ENCODE results near the gene B3GALNT2.

B3GALNT2 gene

DNA sequence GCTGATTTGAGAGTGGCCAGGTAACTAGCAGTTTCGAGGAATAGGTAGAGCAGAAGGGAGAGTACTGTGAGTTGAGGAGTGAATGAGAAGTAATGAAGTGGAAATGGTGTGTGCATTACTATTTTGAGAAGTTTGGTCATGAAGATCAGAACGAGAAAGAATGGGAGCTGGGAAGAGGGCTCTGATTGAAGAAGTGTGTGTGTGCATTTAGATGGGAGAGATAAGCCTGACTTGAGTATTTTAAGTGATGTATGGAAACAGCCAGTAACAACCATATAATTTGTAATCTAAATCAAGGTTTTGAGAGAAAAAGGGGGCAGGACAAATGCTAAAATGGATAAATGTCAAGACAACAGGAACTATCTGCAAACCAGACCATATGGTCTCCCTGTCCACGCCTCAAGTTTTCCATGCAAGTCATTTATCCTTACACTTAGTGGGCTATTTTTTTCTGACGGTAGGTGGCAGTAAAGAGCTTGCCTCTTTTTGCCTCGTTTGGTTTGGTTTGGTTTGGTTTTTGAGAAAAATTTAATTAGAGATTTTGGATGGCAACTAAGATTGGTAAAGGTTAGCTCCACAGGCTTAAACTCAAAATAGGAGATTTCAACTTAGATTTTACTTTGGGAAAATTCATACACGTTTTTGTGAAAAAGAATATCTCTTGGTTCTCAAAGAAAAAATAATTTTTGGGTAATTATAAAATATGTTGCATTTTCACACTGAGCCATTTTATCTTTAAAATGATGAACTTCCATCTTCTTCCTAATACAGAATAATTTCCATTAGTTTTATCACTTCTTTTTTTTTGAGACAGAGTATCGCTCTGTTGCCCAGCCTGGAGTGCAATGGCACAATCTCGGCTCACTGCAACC is 9.5 kb upstream of the B3GALNT2 start:
- H3K27me3 ChIP-seq (ENCODE audit: insufficient read depth, insufficient read length) = no peaks in the 10 kb centered on the region
- H3K4me1 ChIP-seq (ENCODE audit: insufficient read depth, insufficient read length) = no peaks in the 10 kb centered on the region
- DNase-seq (ENCODE audit: low read depth, low spot score) = peak; percentile 71
- no peak overlapping the region for H3K9ac ChIP-seq (ENCODE audit: insufficient read length, low read depth)
- no peak overlapping the region for H3K4me3 ChIP-seq (ENCODE audit: insufficient read length, low read depth)
- no peaks in the 10 kb centered on the region for H3K36me3 ChIP-seq (ENCODE audit: insufficient read depth, insufficient read length, low read length)
- no peak for TF ChIP-seq YY1 (IDR thresholded peaks at IDR 0.05; ENCODE audit: insufficient read depth, insufficient read length)
- TF ChIP-seq SUZ12 (IDR thresholded peaks at IDR 0.05; ENCODE audit: extremely low read depth, insufficient read depth, insufficient read length) = no peak
- TF ChIP-seq ZNF274 (IDR thresholded peaks at IDR 0.05; ENCODE audit: low read depth, low read length) = no peak
- no peaks in the 10 kb centered on the region for H3K9me3 ChIP-seq (ENCODE audit: insufficient read depth, low read length)

DNA sequence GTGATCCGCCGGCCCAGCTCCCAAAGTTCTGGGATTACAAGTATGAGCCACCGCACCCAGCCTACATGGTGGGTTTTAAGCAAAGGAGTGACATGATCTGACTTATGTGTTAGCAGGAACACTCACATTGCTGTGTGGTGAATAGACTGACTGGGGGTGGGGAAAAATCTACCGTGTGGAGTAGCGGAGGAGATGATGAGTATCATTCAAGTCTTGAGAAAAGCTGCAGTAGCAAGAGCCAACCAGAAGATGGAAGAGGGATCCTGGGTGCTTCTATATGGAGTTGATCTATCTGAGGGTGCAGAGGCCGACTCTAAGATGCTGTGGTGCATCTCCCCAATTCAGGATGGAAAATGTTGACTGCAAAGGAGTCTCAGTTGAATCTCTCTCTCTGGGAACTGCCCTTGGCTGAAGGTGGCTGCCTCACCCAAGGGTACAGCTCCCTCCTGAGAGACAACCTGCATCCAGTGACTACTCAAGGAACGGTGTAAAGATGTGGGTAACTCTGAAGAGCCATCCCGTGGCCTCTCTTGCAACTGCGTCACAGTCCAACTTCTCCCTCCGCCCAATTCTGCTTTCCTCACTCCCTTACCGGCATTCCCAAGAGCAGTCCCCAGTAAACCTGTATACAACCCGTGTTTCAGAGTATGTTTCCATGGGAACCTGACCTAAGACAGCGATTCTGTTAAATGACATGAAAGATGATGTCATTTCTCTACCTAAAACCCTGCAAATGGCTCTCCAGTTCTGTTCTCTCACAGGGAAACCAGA is 7.4 kb upstream of the B3GALNT2 start:
- no peaks in the 10 kb centered on the region for H3K9me3 ChIP-seq (ENCODE audit: insufficient read depth, low read length)
- TF ChIP-seq YY1 (IDR thresholded peaks at IDR 0.05; ENCODE audit: insufficient read depth, insufficient read length) (no peak), ZNF274 (IDR thresholded peaks at IDR 0.05; ENCODE audit: low read depth, low read length) (no peak)
- no peak for DNase-seq (ENCODE audit: low read depth, low spot score)

DNA sequence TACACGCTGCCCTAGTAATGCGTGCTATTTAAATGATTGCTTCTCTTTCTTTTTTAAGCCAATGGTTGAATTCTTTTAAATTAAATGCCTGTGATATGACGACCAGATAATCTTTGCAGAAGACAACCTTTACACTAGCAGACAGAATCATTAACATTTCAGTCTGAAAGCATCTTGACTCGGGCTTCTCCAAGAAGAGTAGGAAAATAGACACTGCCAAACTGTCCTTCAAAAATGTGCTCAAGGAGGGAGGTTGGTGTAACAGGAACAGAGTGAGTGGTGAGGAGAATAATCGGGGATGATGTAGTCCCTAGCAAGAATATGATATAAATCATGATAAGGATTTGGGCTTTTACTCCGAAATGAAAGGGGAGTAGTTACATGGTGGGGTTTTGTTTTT is 6.6 kb upstream of the B3GALNT2 start:
- no peaks in the 10 kb centered on the region for H3K9me3 ChIP-seq (ENCODE audit: insufficient read depth, low read length)
- H3K9ac ChIP-seq (ENCODE audit: insufficient read length, low read depth) = no peak overlapping the region
- no peaks in the 10 kb centered on the region for H3K27me3 ChIP-seq (ENCODE audit: insufficient read depth, insufficient read length)
- H3K36me3 ChIP-seq (ENCODE audit: insufficient read depth, insufficient read length, low read length) = no peaks in the 10 kb centered on the region
- H3K4me1 ChIP-seq (ENCODE audit: insufficient read depth, insufficient read length) = no peaks in the 10 kb centered on the region
- no peak for DNase-seq (ENCODE audit: low read depth, low spot score)
- TF ChIP-seq ZNF274 (IDR thresholded peaks at IDR 0.05; ENCODE audit: low read depth, low read length) (no peak), YY1 (IDR thresholded peaks at IDR 0.05; ENCODE audit: insufficient read depth, insufficient read length) (no peak), SUZ12 (IDR thresholded peaks at IDR 0.05; ENCODE audit: extremely low read depth, insufficient read depth, insufficient read length) (no peak)
- H3K4me3 ChIP-seq (ENCODE audit: insufficient read length, low read depth) = no peak overlapping the region

More for the DNA sequence above, 7.4 kb upstream of the B3GALNT2 start:
- Histone ChIP-seq H3K36me3 (ENCODE audit: insufficient read depth, insufficient read length, low read length) (no peaks in the 10 kb centered on the region), H3K4me1 (ENCODE audit: insufficient read depth, insufficient read length) (no peaks in the 10 kb centered on the region), H3K9ac (ENCODE audit: insufficient read length, low read depth) (no peak overlapping the region), H3K4me3 (ENCODE audit: insufficient read length, low read depth) (no peak overlapping the region), H3K27me3 (ENCODE audit: insufficient read depth, insufficient read length) (no peaks in the 10 kb centered on the region)

DNA sequence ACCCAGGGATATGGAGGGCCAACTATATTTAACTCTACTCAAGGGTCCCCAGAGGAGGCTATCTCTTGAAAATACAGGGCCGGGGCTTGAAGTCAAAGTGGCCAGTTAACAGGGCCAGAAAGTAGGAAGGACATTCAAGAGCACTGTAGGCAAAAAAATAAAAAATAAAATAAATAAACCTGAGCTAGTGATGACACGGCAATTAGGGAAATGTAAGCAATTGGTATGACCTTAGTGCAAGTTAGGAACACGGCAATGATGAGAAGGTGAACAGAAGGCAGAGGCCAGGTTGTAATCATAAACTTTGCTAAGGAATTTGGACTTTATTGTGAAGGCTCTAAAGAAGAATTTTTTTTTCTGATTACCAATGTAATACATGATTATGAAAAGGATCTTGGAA is 3.4 kb upstream of the B3GALNT2 start:
- no peak for DNase-seq (ENCODE audit: low read depth, low spot score)
- Histone ChIP-seq H3K27me3 (ENCODE audit: insufficient read depth, insufficient read length) (no peaks in the 10 kb centered on the region), H3K4me3 (ENCODE audit: insufficient read length, low read depth) (no peak overlapping the region), H3K36me3 (ENCODE audit: insufficient read depth, insufficient read length, low read length) (no peaks in the 10 kb centered on the region), H3K9me3 (ENCODE audit: insufficient read depth, low read length) (no peaks in the 10 kb centered on the region), H3K4me1 (ENCODE audit: insufficient read depth, insufficient read length) (no peaks in the 10 kb centered on the region), H3K9ac (ENCODE audit: insufficient read length, low read depth) (no peak overlapping the region)
- no peak for TF ChIP-seq YY1 (IDR thresholded peaks at IDR 0.05; ENCODE audit: insufficient read depth, insufficient read length)
- TF ChIP-seq SUZ12 (IDR thresholded peaks at IDR 0.05; ENCODE audit: extremely low read depth, insufficient read depth, insufficient read length) = no peak
- TF ChIP-seq ZNF274 (IDR thresholded peaks at IDR 0.05; ENCODE audit: low read depth, low read length) = no peak

DNA sequence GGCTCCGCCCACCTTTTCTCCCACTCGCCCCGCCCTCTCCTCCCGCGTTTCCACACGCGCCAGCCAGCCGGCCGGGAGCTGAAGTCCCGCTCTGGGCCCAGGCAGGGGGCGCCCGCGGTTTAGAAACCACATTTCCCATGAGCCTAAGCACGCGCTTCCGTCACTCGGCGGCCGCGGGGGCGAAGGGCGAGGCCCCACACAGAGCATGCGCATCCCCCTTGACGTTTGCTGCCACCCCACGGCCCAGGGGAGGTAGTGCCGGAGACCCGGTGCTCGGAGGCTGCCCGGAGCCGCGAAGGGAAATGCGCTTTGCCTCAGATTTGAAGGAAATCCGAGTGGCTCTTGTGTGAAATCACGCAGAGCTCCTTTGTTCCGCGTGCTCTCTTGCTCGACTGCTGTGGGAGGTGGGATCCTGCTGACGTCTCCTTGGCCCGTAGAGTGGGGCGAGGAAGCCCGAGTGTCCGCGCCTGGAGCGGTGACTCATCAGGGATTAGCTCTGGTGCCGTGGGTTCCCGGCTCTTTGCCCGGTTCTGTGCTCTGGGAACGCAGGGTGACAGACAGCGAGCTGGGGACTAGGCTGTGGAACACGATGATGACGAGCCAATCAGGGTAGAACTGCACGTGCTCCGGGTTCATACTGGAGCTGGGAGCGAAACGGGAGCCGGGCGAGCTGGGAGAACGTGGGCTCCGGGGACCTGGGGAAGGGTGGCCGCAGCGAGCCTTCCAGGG is 406 bp upstream of the B3GALNT2 start:
- H3K27me3 ChIP-seq (ENCODE audit: insufficient read depth, insufficient read length) = no peaks in the 10 kb centered on the region
- peaks cover 4% of the 10 kb centered on the region for H3K36me3 ChIP-seq (ENCODE audit: insufficient read depth, insufficient read length, low read length)
- peak overlapping the region; percentile 99 for H3K9ac ChIP-seq (ENCODE audit: insufficient read length, low read depth)
- DNase-seq (ENCODE audit: low read depth, low spot score) = peak; percentile 100
- H3K4me1 ChIP-seq (ENCODE audit: insufficient read depth, insufficient read length) = no peaks in the 10 kb centered on the region
- no peak for TF ChIP-seq YY1 (IDR thresholded peaks at IDR 0.05; ENCODE audit: insufficient read depth, insufficient read length)
- no peak for TF ChIP-seq ZNF274 (IDR thresholded peaks at IDR 0.05; ENCODE audit: low read depth, low read length)
- TF ChIP-seq SUZ12 (IDR thresholded peaks at IDR 0.05; ENCODE audit: extremely low read depth, insufficient read depth, insufficient read length) = no peak
- H3K4me3 ChIP-seq (ENCODE audit: insufficient read length, low read depth) = peak overlapping the region; percentile 98
- no peaks in the 10 kb centered on the region for H3K9me3 ChIP-seq (ENCODE audit: insufficient read depth, low read length)

DNA sequence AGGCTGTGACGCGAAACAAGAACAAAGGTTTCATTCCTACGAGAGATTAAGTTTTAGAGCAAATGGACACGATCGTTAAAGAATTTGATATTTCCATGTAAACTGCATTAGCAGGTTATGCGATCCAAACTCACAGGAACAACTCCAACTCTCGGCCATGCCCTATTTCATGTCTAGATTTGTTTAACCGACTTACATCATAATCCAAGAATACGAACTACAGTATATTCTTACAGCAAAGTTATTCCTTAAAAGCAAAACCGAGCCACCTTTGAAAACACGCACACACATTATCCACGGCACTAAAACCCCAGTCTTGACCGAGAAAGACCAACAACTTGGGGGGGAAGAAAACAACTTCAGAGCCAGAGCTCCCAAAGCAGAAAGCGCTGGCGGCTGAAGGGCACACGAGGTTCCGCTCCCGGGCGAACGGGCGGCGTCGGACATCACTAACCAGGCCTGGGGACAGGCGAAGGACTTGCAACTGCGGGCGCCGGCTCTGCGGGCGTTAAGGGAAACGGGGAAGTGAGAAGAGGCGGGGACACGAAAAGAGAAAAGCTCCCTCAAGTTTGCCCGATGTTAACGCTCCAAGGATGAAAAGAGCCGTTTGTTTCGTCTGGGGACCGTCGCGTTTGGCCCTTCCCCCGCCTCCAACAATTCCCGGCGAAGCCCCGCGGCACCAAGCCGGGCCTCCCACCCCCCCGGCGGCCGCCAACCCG is 690 bp downstream of the B3GALNT2 start:
- no peaks in the 10 kb centered on the region for H3K9me3 ChIP-seq (ENCODE audit: insufficient read depth, low read length)
- H3K4me1 ChIP-seq (ENCODE audit: insufficient read depth, insufficient read length) = no peaks in the 10 kb centered on the region
- no peak for TF ChIP-seq ZNF274 (IDR thresholded peaks at IDR 0.05; ENCODE audit: low read depth, low read length)
- no peak for TF ChIP-seq YY1 (IDR thresholded peaks at IDR 0.05; ENCODE audit: insufficient read depth, insufficient read length)
- TF ChIP-seq SUZ12 (IDR thresholded peaks at IDR 0.05; ENCODE audit: extremely low read depth, insufficient read depth, insufficient read length) = no peak
- H3K36me3 ChIP-seq (ENCODE audit: insufficient read depth, insufficient read length, low read length) = peaks cover 4% of the 10 kb centered on the region
- H3K27me3 ChIP-seq (ENCODE audit: insufficient read depth, insufficient read length) = no peaks in the 10 kb centered on the region
- peak; percentile 63 for DNase-seq (ENCODE audit: low read depth, low spot score)
- peak overlapping the region; percentile 98 for H3K4me3 ChIP-seq (ENCODE audit: insufficient read length, low read depth)
- peak overlapping the region; percentile 89 for H3K9ac ChIP-seq (ENCODE audit: insufficient read length, low read depth)

Measured in NT2/D1 (cell line).